H1 (cell line): ENCODE measurements around the gene DLX4. TPM values are rescaled to one million over a fixed set of nuclear protein-coding genes. Genes with fewer than 3 reads are reported as not detected.
A peak's percentile ranks its signal among the peaks of the same experiment; 100 is the strongest.

Source experiments
- CTCF ChIA-PET: fragments of 300-600 bp; sonication (Branson Sonifier 250); formaldehyde crosslinking; loops from one replicate; lab custom pipeline; 2021; ENCODE audit not compliant: partially characterized antibody; lab: Charles Lee
- POLR2A ChIA-PET: fragments of 300-600 bp; sonication (Branson Sonifier 250); formaldehyde crosslinking; loops from one replicate; lab custom pipeline; 2021; ENCODE audit warnings: inconsistent platforms; ENCODE audit not compliant: partially characterized antibody; lab: Charles Lee
- DNase-seq, 2 experiments: peaks; one replicate each; pipeline versions ENCODE4 v3.0.0 to v3.0.0-alpha.2; 2010 to 2022; ENCODE audit warnings: low spot score in 2 of 2, low read depth in 1 of 2, mixed read lengths in 1 of 2
- FAIRE-seq: peaks from 2 replicates; lab custom pipeline; 2011; peaks lifted over from hg19 to GRCh38; lab: Jason Lieb, UNC
- H2AFZ ChIP-seq: 2 replicates; pipeline ENCODE4 v1.8.1; 2012; ENCODE audit warnings: low read length, inconsistent platforms
- H2AK5ac ChIP-seq: 2 replicates; pipeline ENCODE4 v1.6.1; 2013; ENCODE audit warnings: low read depth, low read length
- H2BK120ac ChIP-seq: replicated peaks from 2 replicates; pipeline ENCODE3; 2013; ENCODE audit warnings: low read depth, low read length, inconsistent platforms
- H2BK12ac ChIP-seq: 2 replicates; pipeline ENCODE4 v1.6.1; 2013; ENCODE audit warnings: low read depth, low read length
- H2BK15ac ChIP-seq: 2 replicates; pipeline ENCODE4 v1.6.1; 2013; ENCODE audit warnings: low read length
- H2BK20ac ChIP-seq: 2 replicates; pipeline ENCODE4 v1.6.1; 2013; ENCODE audit warnings: low read length
- H2BK5ac ChIP-seq: 2 replicates; pipeline ENCODE4 v1.6.1; 2013; ENCODE audit warnings: low read depth, low read length
- H3K14ac ChIP-seq: 2 replicates; pipeline ENCODE4 v1.6.1; 2013; ENCODE audit warnings: inconsistent platforms; ENCODE audit not compliant: insufficient read length
- H3K18ac ChIP-seq: 2 replicates; pipeline ENCODE4 v1.6.1; 2013; ENCODE audit warnings: low read length; ENCODE audit errors: extremely low read depth
- H3K23ac ChIP-seq: 2 replicates; pipeline ENCODE4 v1.6.1; 2013; ENCODE audit warnings: inconsistent platforms; ENCODE audit not compliant: insufficient read length
- H3K23me2 ChIP-seq: 2 replicates; pipeline ENCODE4 v1.6.1; 2013; ENCODE audit warnings: low read depth, low read length
- H3K27ac ChIP-seq: 2 replicates; pipeline ENCODE4 v1.6.1; 2011; ENCODE audit warnings: low read depth, low read length, inconsistent platforms
- H3K27me3 ChIP-seq, 4 experiments: replicated peaks in 1 of 4; 1 replicate in 1 of 4; 2 replicates in 3 of 4; pipeline versions ENCODE4 v1.6.1 to v1.8.1; 2011 to 2013; ENCODE audit warnings: low read length in 3 of 4, mild to moderate bottlenecking in 3 of 4, inconsistent platforms in 2 of 4, mixed read lengths in 2 of 4, moderate library complexity in 1 of 4; ENCODE audit not compliant: control insufficient read depth in 3 of 4, insufficient read depth in 3 of 4; ENCODE audit errors: extremely low read depth in 1 of 4
- H3K36me3 ChIP-seq, 4 experiments: 2 replicates each; pipeline versions ENCODE4 v1.6.1 to v1.8.1; 2011 to 2013; ENCODE audit warnings: mild to moderate bottlenecking in 4 of 4, low read length in 3 of 4, moderate library complexity in 2 of 4, control low read depth in 1 of 4, inconsistent platforms in 1 of 4; ENCODE audit not compliant: insufficient read depth in 4 of 4, control insufficient read depth in 2 of 4
- H3K4ac ChIP-seq: replicated peaks from 2 replicates; pipeline ENCODE3; 2013; ENCODE audit warnings: low read length, low read depth, mixed read lengths, inconsistent platforms; ENCODE audit not compliant: insufficient read length
- H3K4me1 ChIP-seq, 4 experiments: replicated peaks in 1 of 4; 1 replicate in 1 of 4; 2 replicates in 3 of 4; pipeline versions ENCODE4 v1.6.1 to v1.8.1; 2011 to 2013; ENCODE audit warnings: low read length in 3 of 4, inconsistent platforms in 2 of 4, mixed read lengths in 1 of 4; ENCODE audit not compliant: insufficient read depth in 4 of 4, control insufficient read depth in 3 of 4
- H3K4me2 ChIP-seq, 2 experiments: 2 replicates each; pipeline versions ENCODE4 v1.6.1 to v1.8.1; 2011 to 2013; ENCODE audit warnings: low read depth in 2 of 2, low read length in 2 of 2, control low read depth in 1 of 2, inconsistent platforms in 1 of 2, mild to moderate bottlenecking in 1 of 2; ENCODE audit not compliant: insufficient read depth in 1 of 2
- H3K4me3 ChIP-seq, 4 experiments: fragments of 200-600, 300-600 bp in 1 of 4; sonication (generic), shearing (Covaris generic), sonication (Bioruptor Twin) in 1 of 4; 2 replicates each; pipeline versions ENCODE4 v1.5.1 to v1.8.1; 2011 to 2016; ENCODE audit warnings: low read length in 4 of 4, low read depth in 3 of 4, control low read depth in 2 of 4, inconsistent platforms in 2 of 4, mild to moderate bottlenecking in 2 of 4, mixed read lengths in 1 of 4, moderate library complexity in 1 of 4; ENCODE audit not compliant: insufficient read depth in 2 of 4; ENCODE audit errors: extremely low read depth in 1 of 4
- H3K56ac ChIP-seq: replicated peaks from 2 replicates; pipeline ENCODE3; 2013; ENCODE audit warnings: low read depth, mild to moderate bottlenecking, mixed read lengths, low read length, inconsistent platforms; ENCODE audit not compliant: insufficient read length
- H3K79me1 ChIP-seq: 2 replicates; pipeline ENCODE4 v1.6.1; 2013; ENCODE audit warnings: low read depth, low read length, control low read depth
- H3K79me2 ChIP-seq, 2 experiments: 2 replicates each; pipeline versions ENCODE4 v1.6.1 to v1.8.1; 2012 to 2013; ENCODE audit warnings: low read length in 2 of 2, mild to moderate bottlenecking in 2 of 2, inconsistent platforms in 1 of 2; ENCODE audit not compliant: insufficient read depth in 2 of 2, control insufficient read depth in 1 of 2
- H3K9ac ChIP-seq, 4 experiments: replicated peaks in 1 of 4; 1 replicate in 1 of 4; 2 replicates in 3 of 4; pipeline versions ENCODE4 v1.6.1 to v1.8.1; 2011 to 2013; ENCODE audit warnings: low read depth in 3 of 4, low read length in 3 of 4, control low read depth in 2 of 4, mild to moderate bottlenecking in 2 of 4, moderate library complexity in 2 of 4, inconsistent platforms in 1 of 4; ENCODE audit errors: extremely low read depth in 1 of 4
- H3K9me3 ChIP-seq, 2 experiments: 2 replicates each; pipeline versions ENCODE4 v1.6.1 to v1.8.1; 2012 to 2013; ENCODE audit warnings: mild to moderate bottlenecking in 2 of 2, moderate library complexity in 2 of 2, control low read depth in 1 of 2, inconsistent platforms in 1 of 2, low read depth in 1 of 2, low read length in 1 of 2, mixed read lengths in 1 of 2; ENCODE audit not compliant: insufficient read depth in 2 of 2
- H4K20me1 ChIP-seq, 2 experiments: replicated peaks in 1 of 2; 2 replicates each; pipeline versions ENCODE3 to v1.8.1; 2011 to 2013; ENCODE audit warnings: inconsistent platforms in 2 of 2, low read length in 2 of 2, mild to moderate bottlenecking in 1 of 2; ENCODE audit not compliant: insufficient read depth in 2 of 2, control insufficient read depth in 1 of 2
- H4K5ac ChIP-seq: 2 replicates; pipeline ENCODE4 v1.6.1; 2013; ENCODE audit warnings: low read length, low read depth, mixed read lengths, inconsistent platforms; ENCODE audit not compliant: insufficient read length
- H4K8ac ChIP-seq: 2 replicates; pipeline ENCODE4 v1.8.0; 2013; ENCODE audit warnings: mild to moderate bottlenecking, moderate library complexity, low read length, inconsistent platforms; ENCODE audit not compliant: insufficient read depth; ENCODE audit errors: extremely low read depth
- H4K91ac ChIP-seq: replicated peaks from 2 replicates; pipeline ENCODE3; 2013; ENCODE audit warnings: low read length, mixed read lengths, inconsistent platforms; ENCODE audit not compliant: insufficient read length
- CBX5 ChIP-seq: fragments of 300-800, 300-1000 bp; sonication (generic); IDR thresholded peaks from 2 replicates; pipeline ENCODE4 v1.7.1; 2016; ENCODE audit warnings: antibody characterized with exemption, low read length, low read depth
- EZH2 ChIP-seq: fragments of 200-600 bp; sonication (generic); IDR thresholded peaks from 2 replicates; pipeline ENCODE4 v1.7.1; 2012; ENCODE audit warnings: low read depth, mild to moderate bottlenecking, moderate library complexity, low read length, inconsistent platforms; ENCODE audit not compliant: severe bottlenecking
- MAFK ChIP-seq: IDR thresholded peaks from 2 replicates; pipeline ENCODE4 v1.6.1; 2012; ENCODE audit warnings: low read depth, mild to moderate bottlenecking, improper control_type of control experiment, low read length
- RAD21 ChIP-seq, 2 experiments: IDR thresholded peaks in 1 of 2; conservative IDR thresholded peaks in 1 of 2; 2 replicates each; pipeline ENCODE4 v1.6.1; 2011; ENCODE audit warnings: low read depth in 2 of 2, low read length in 2 of 2, improper control_type of control experiment in 1 of 2, inconsistent platforms in 1 of 2, mild to moderate bottlenecking in 1 of 2, moderate library complexity in 1 of 2
- RFX5 ChIP-seq: IDR thresholded peaks from 2 replicates; pipeline ENCODE4 v1.6.1; 2011; ENCODE audit warnings: low read depth, low read length, improper control_type of control experiment, borderline replicate concordance
- SIX5 ChIP-seq: IDR thresholded peaks from 2 replicates; pipeline ENCODE4 v1.6.1; 2011; ENCODE audit warnings: mild to moderate bottlenecking, low read depth, low read length
- TBP ChIP-seq: IDR thresholded peaks from 2 replicates; pipeline ENCODE4 v1.6.1; 2011; ENCODE audit warnings: low read depth, low read length, improper control_type of control experiment
- TCF12 ChIP-seq: IDR thresholded peaks from 2 replicates; pipeline ENCODE4 v1.6.1; 2011; ENCODE audit warnings: low read depth, mild to moderate bottlenecking, low read length
- WGBS, 2 experiments: shearing (Covaris generic) in 1 of 2; methylation state at CpG; one replicate each; pipeline versions ENCODE4 v1.1.6 to v1.1.7; 2013 to 2015; ENCODE audit warnings: low lambda C conversion rate in 2 of 2, mixed read lengths in 2 of 2, inconsistent platforms in 1 of 2, low coverage in 1 of 2, missing lambda C conversion rate in 1 of 2; ENCODE audit not compliant: insufficient replicate concordance in 2 of 2, insufficient coverage in 1 of 2, insufficient read length in 1 of 2; ENCODE audit errors: extremely low coverage in 1 of 2, missing lambda C conversion rate in 1 of 2; 5-methylcytosine and 5-hydroxymethylcytosine counted together
- polyA plus RNA-seq, 7 experiments: library from polyadenylated mRNA; depleted of rRNA in 3 of 7; stranded (reverse) in 5 of 7; unstranded in 2 of 7; fragments of >200 nt in 5 of 7; fragments of 200-250 nt in 2 of 7; gene quantifications; 1 replicate in 5 of 7; 2 replicates in 1 of 7; 4 replicates in 1 of 7; pipeline versions ENCODE4 v1.2.1 to v1.2.3, GENCODE V29; 2011 to 2013; ENCODE audit warnings: missing spikeins in 2 of 7, mixed read lengths in 2 of 7
- total RNA-seq: library from RNA; stranded (reverse); fragmentation: NEBNext Ultra II Directional; extraction: Animal tissue kit (Norgen Biotek cat#: 25700); gene quantifications from 2 replicates; pipeline ENCODE4 v1.2.1, GENCODE V29; 2021
- TF ChIP-seq, protein P1 (sequence below): IDR thresholded peaks from 2 replicates; pipeline ENCODE4 v1.6.1; 2011; ENCODE audit warnings: low read length, improper control_type of control experiment
- TF ChIP-seq, protein P2 (sequence below): IDR thresholded peaks from 2 replicates; pipeline ENCODE4 v1.6.1; 2011; ENCODE audit warnings: low read depth, mild to moderate bottlenecking, low read length; ENCODE audit not compliant: insufficient read depth

DLX4 gene
- total and polyA plus RNA-seq, 2 of the 8 experiments (the other 6 are each of a cell fraction or from before 2014, with no cell fraction given) = 0.67 to 0.80 TPM

GRCh38 chr17:49998836-49999511, 30.0 kb downstream of the DLX4 start:
- Histone ChIP-seq H3K18ac (no peak overlapping the region), H4K20me1 (peaks cover 2 to 11% of the 10 kb centered on the region in 2 experiments), H3K79me1 (no peaks in the 10 kb centered on the region), H3K56ac (no peak overlapping the region), H2BK15ac (peak overlapping the region; percentile 0; the same call in 1 of the 2 replicates), H3K9ac (no peak overlapping the region), H4K5ac (no peak overlapping the region), H4K8ac (no peak overlapping the region), H2AFZ (peak overlapping the region; percentile 87), H4K91ac (no peak overlapping the region), H2BK120ac (no peak overlapping the region), H3K36me3 (no peaks in the 10 kb centered on the region), H2AK5ac (no peak overlapping the region), H3K9me3 (peaks cover 0 to 5% of the 10 kb centered on the region in 2 experiments; a peak in 1 of 4 replicates), H3K4ac (no peak overlapping the region), H3K14ac (no peak overlapping the region), H2BK12ac (no peak overlapping the region; the same call in 1 of the 2 replicates), H3K27ac (no peak overlapping the region), H3K23me2 (peaks cover 9% of the 10 kb centered on the region; the same call in 1 of the 2 replicates), H3K4me1 (peaks cover 0 to 25% (median 10%) of the 10 kb centered on the region in 4 experiments; a peak in 5 of 7 replicates), H3K27me3 (peaks cover 30 to 57% (median 43%) of the 10 kb centered on the region in 4 experiments), H3K4me2 (no peak overlapping the region), H2BK5ac (no peak overlapping the region), H3K4me3 (no peak overlapping the region), H2BK20ac (no peak overlapping the region), H3K23ac (no peak overlapping the region), H3K79me2 (no peaks in the 10 kb centered on the region)
- DNase-seq (no peak), FAIRE-seq (no peak)
- WGBS, 2 experiments = 73% methylated on average over 10 of the region's 11 CpGs; no CpG with 5 or more reads in 1 of the 2 experiments
- ChIA-PET POLR2A (interaction anchor here (0.9 to 5.6 kb wide), 3 partner anchors 123 to 144 kb away, joined by 3 to 28 read pairs (median 7); no protein-coding TSS in a partner anchor), CTCF (interaction anchor here (0.6 to 18.5 kb wide), 47 partner anchors 9 to 564 kb away, joined by 3 to 547 read pairs (median 5); partner anchors contain the start of genes SLC35B1 and TAC4)
- no peak for TF ChIP-seq SIX5
- no peak for TF ChIP-seq RAD21 (IDR thresholded peaks at IDR 0.05 in 1 of 2, conservative IDR thresholded peaks at IDR 0.05 in 1 of 2; ENCODE audit: low read depth in 2 of 2, low read length in 2 of 2)
- TF ChIP-seq TCF12 = no peak
- TF ChIP-seq RFX5 = no peak
- no peak for TF ChIP-seq CBX5
- TF ChIP-seq, protein P1, sequence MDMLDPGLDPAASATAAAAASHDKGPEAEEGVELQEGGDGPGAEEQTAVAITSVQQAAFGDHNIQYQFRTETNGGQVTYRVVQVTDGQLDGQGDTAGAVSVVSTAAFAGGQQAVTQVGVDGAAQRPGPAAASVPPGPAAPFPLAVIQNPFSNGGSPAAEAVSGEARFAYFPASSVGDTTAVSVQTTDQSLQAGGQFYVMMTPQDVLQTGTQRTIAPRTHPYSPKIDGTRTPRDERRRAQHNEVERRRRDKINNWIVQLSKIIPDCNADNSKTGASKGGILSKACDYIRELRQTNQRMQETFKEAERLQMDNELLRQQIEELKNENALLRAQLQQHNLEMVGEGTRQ = no peak
- no peak for TF ChIP-seq TBP
- TF ChIP-seq, protein P2, sequence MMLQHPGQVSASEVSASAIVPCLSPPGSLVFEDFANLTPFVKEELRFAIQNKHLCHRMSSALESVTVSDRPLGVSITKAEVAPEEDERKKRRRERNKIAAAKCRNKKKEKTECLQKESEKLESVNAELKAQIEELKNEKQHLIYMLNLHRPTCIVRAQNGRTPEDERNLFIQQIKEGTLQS = no peak
- no peak for TF ChIP-seq EZH2
- TF ChIP-seq MAFK = no peak
